K562 (cell line): ENCODE measurements around the gene NDST4. TPM values are rescaled to one million over a fixed set of nuclear protein-coding genes. Genes with fewer than 3 reads are reported as not detected.

ENCODE experiments used
- ATAC-seq: fragments of 200-7000 bp; cut with Tn5 transposase; 3 replicates; pipeline ENCODE4 v1.9.1; 2020; ENCODE audit warnings: moderate library complexity
- BruUV-seq: library from RNA; stranded (reverse); fragments of 400-500 nt; replicated peaks from 2 replicates; lab custom pipeline; 2021; lab: Mats Ljungman, UMichigan
- CTCF ChIA-PET: fragments of 300-600 bp; formaldehyde crosslinking; extraction: SDS; loops from one replicate; lab custom pipeline; 2021; ENCODE audit warnings: low intra/inter-chr PET ratio; lab: Yijun Ruan, JAX
- POLR2A ChIA-PET: fragments of 300-600, 350-650 bp; sonication (Branson Sonifier 250); formaldehyde crosslinking; extraction: SDS; loops from one replicate; lab custom pipeline; 2021; ENCODE audit warnings: antibody characterized with exemption, inconsistent platforms; lab: Yijun Ruan, JAX
- DNase-seq, 4 experiments: peaks; one replicate each; pipeline versions ENCODE4 v3.0.0 to v3.0.0-alpha.2; 2011 to 2018; ENCODE audit warnings: low spot score in 3 of 4, mixed read lengths in 3 of 4; ENCODE audit errors: extremely low read depth in 1 of 4
- FAIRE-seq: peaks from 2 replicates; lab custom pipeline; 2011; peaks lifted over from hg19 to GRCh38; lab: Jason Lieb, UNC
- H2AFZ ChIP-seq: 2 replicates; pipeline ENCODE4 v1.6.0; 2011; ENCODE audit warnings: low read depth, low read length, control low read depth, inconsistent platforms
- H3K27ac ChIP-seq: fragments of 200-600 bp; 3 replicates; pipeline ENCODE4 v1.8.0; 2011; ENCODE audit warnings: low read depth, mild to moderate bottlenecking, control low read depth, inconsistent platforms, low read length, moderate library complexity, mixed read lengths; ENCODE audit errors: extremely low read depth
- H3K27me3 ChIP-seq, 2 experiments: fragments of 300-600 bp in 1 of 2; 2 replicates in 1 of 2; 3 replicates in 1 of 2; pipeline versions ENCODE4 v1.6.0 to v1.8.0; 2011; ENCODE audit warnings: inconsistent platforms in 2 of 2, low read length in 2 of 2, mild to moderate bottlenecking in 1 of 2, mixed read lengths in 1 of 2, moderate library complexity in 1 of 2; ENCODE audit not compliant: control insufficient read depth in 2 of 2, insufficient read depth in 2 of 2
- H3K36me3 ChIP-seq: fragments of 300-600 bp; 3 replicates; pipeline ENCODE4 v1.8.0; 2011; ENCODE audit warnings: mild to moderate bottlenecking, low read length, inconsistent platforms; ENCODE audit not compliant: control insufficient read depth, insufficient read depth
- H3K4me1 ChIP-seq, 2 experiments: fragments of 200-600 bp in 1 of 2; replicated peaks in 1 of 2; 2 replicates in 1 of 2; 3 replicates in 1 of 2; pipeline versions ENCODE4 v1.5.1 to v1.8.0; 2011; ENCODE audit warnings: inconsistent platforms in 2 of 2, low read length in 2 of 2, mild to moderate bottlenecking in 1 of 2, mixed read lengths in 1 of 2, moderate library complexity in 1 of 2; ENCODE audit not compliant: control insufficient read depth in 2 of 2, insufficient read depth in 2 of 2
- H3K4me2 ChIP-seq: 2 replicates; pipeline ENCODE4 v1.6.1; 2011; ENCODE audit warnings: low read length, control low read depth, inconsistent platforms, mixed read lengths; ENCODE audit not compliant: insufficient read depth
- H3K4me3 ChIP-seq: fragments of 200-600 bp; sonication (generic), shearing (Covaris generic); 2 replicates; pipeline ENCODE4 v1.5.1; 2016; ENCODE audit warnings: control low read depth, inconsistent platforms
- H3K79me2 ChIP-seq: fragments of 200-600 bp; 3 replicates; pipeline ENCODE4 v1.8.0; 2011; ENCODE audit warnings: low read length, inconsistent platforms; ENCODE audit not compliant: control insufficient read depth, insufficient read depth
- H3K9ac ChIP-seq, 2 experiments: 2 replicates each; pipeline versions ENCODE4 v1.6.0 to v1.6.1; 2011; ENCODE audit warnings: low read depth in 2 of 2, low read length in 2 of 2, control low read depth in 1 of 2, inconsistent platforms in 1 of 2, mild to moderate bottlenecking in 1 of 2, mixed read lengths in 1 of 2; ENCODE audit not compliant: insufficient read depth in 1 of 2
- H3K9me1 ChIP-seq: one replicate; pipeline ENCODE4 v1.6.0; 2011; ENCODE audit warnings: inconsistent platforms, mild to moderate bottlenecking, low read length, moderate library complexity; ENCODE audit not compliant: control insufficient read depth, insufficient read depth
- H3K9me3 ChIP-seq: replicated peaks from 2 replicates; pipeline ENCODE4 v1.5.1; 2011; ENCODE audit warnings: low read depth, low read length, inconsistent platforms; ENCODE audit not compliant: control insufficient read depth, insufficient read depth
- H4K20me1 ChIP-seq: replicated peaks from 2 replicates; pipeline ENCODE4 v1.6.1; 2011; ENCODE audit warnings: low read length, inconsistent platforms, mixed read lengths; ENCODE audit not compliant: control insufficient read depth, insufficient read depth
- ARHGAP35 ChIP-seq: fragments of 450-650 bp; IDR thresholded peaks from 2 replicates; pipeline ENCODE4 v1.6.1; 2018; ENCODE audit not compliant: partially characterized antibody
- BRF1 ChIP-seq: IDR thresholded peaks from 3 replicates; pipeline ENCODE4 v1.6.1; 2011; ENCODE audit warnings: borderline replicate concordance, mild to moderate bottlenecking; ENCODE audit not compliant: insufficient read length; ENCODE audit errors: extremely low read depth
- CGGBP1 ChIP-seq: fragments of 250-450 bp; sonication (Bioruptor Pico); IDR thresholded peaks from 2 replicates; pipeline ENCODE4 v1.9.0; 2021; ENCODE audit warnings: mild to moderate bottlenecking
- ETV1 ChIP-seq: fragments of 450-650 bp; conservative IDR thresholded peaks from 2 replicates; pipeline ENCODE4 v1.6.1; 2016; ENCODE audit warnings: missing genetic modification characterization, control low read depth, low read depth, missing compliant biosample characterization
- FOXA1 ChIP-seq: fragments of 450-650 bp; IDR thresholded peaks from 2 replicates; pipeline ENCODE4 v1.6.1; 2016; ENCODE audit warnings: mild to moderate bottlenecking, borderline replicate concordance
- HMG20A ChIP-seq: fragments of 450-650 bp; formaldehyde crosslinking; conservative IDR thresholded peaks from 2 replicates; pipeline ENCODE4 v1.4.0; 2020; ENCODE audit warnings: mild to moderate bottlenecking, mixed read lengths
- HMGXB4 ChIP-seq: sonication (generic); formaldehyde crosslinking; IDR thresholded peaks from 2 replicates; pipeline ENCODE4 v1.8.1; 2023; ENCODE audit warnings: mild to moderate bottlenecking, missing genetic modification reagents
- KLF16 ChIP-seq: IDR thresholded peaks from 2 replicates; pipeline ENCODE4 v1.6.1; 2016; ENCODE audit warnings: antibody characterized with exemption
- MLLT1 ChIP-seq, 2 experiments: fragments of 450-650 bp; IDR thresholded peaks; 2 replicates each; pipeline ENCODE4 v1.6.1; 2016
- NFATC3 ChIP-seq: fragments of 450-650 bp; IDR thresholded peaks from 2 replicates; pipeline ENCODE4 v1.6.1; 2017; ENCODE audit warnings: mild to moderate bottlenecking
- RCOR1 ChIP-seq, 2 experiments: IDR thresholded peaks; 2 replicates each; pipeline ENCODE4 v1.6.1; 2012; ENCODE audit warnings: low read depth in 2 of 2, low read length in 2 of 2, borderline replicate concordance in 1 of 2, improper control_type of control experiment in 1 of 2
- SAFB ChIP-seq: fragments of 200-400 bp; formaldehyde crosslinking; IDR thresholded peaks from 2 replicates; pipeline ENCODE4 v1.6.1; 2017; ENCODE audit warnings: low read depth, low read length, borderline replicate concordance
- SETDB1 ChIP-seq: IDR thresholded peaks from one replicate; pipeline ENCODE4 v1.6.1; 2012; ENCODE audit warnings: low read length, control low read depth, inconsistent platforms
- SNIP1 ChIP-seq: fragments of 450-650 bp; IDR thresholded peaks from 2 replicates; pipeline ENCODE4 v1.7.1; 2017; ENCODE audit warnings: low read depth, mild to moderate bottlenecking
- WHSC1 ChIP-seq: IDR thresholded peaks from one replicate; pipeline ENCODE4 v1.6.1; 2012; ENCODE audit warnings: low read length, control low read depth, inconsistent platforms
- ZNF354B ChIP-seq: fragments of 250-450 bp; sonication (Bioruptor Pico); IDR thresholded peaks from 2 replicates; pipeline ENCODE4 v1.4.0; 2020
- ZSCAN29 ChIP-seq: fragments of 450-650 bp; IDR thresholded peaks from 2 replicates; pipeline ENCODE4 v1.6.1; 2017
- ZSCAN32 ChIP-seq: fragments of 450-650 bp; formaldehyde crosslinking; IDR thresholded peaks from 2 replicates; pipeline ENCODE4 v1.4.0; 2020; ENCODE audit warnings: mild to moderate bottlenecking, moderate library complexity
- WGBS: fragments of 100-300 bp; shearing (Covaris generic); methylation state at CpG from one replicate; pipeline ENCODE4 v1.1.6; 2016; ENCODE audit warnings: low coverage, mixed read lengths; ENCODE audit not compliant: insufficient coverage; ENCODE audit errors: missing lambda C conversion rate; 5-methylcytosine and 5-hydroxymethylcytosine counted together
- in situ Hi-C: fragments of 300-500 bp; cut with MboI; formaldehyde crosslinking; loops from 4 replicates; pipeline ENCODE4 v1.15.0; 2018; ENCODE audit warnings: inconsistent platforms, mixed read lengths
- intact Hi-C: fragments of 100-400 bp; cut with micrococcal nuclease; formaldehyde crosslinking; loops from 2 replicates; pipeline ENCODE4 v1.14.2; 2022
- polyA plus RNA-seq, 8 experiments: library from polyadenylated mRNA; depleted of rRNA in 4 of 8; stranded (reverse) in 5 of 8; unstranded in 3 of 8; fragments of >200 nt; fragmentation: Nextera tagmentation in 2 of 8; fragmentation: Illumina TruSeq in 1 of 8; extraction: Ambion mirVana in 2 of 8; extraction: Trizol in 1 of 8; gene quantifications; 2 replicates each; pipeline versions ENCODE4 v1.2.1 to v1.2.3, GENCODE V29; 2011 to 2014; ENCODE audit warnings: inconsistent platforms in 1 of 8, missing spikeins in 1 of 8
- total RNA-seq, 7 experiments: library from RNA; depleted of rRNA in 6 of 7; stranded (reverse); fragments of >200 nt in 6 of 7; fragmentation: Illumina TruSeq in 2 of 7; extraction: Trizol in 2 of 7; gene quantifications; 2 replicates each; pipeline versions ENCODE4 v1.2.1 to v1.2.3, GENCODE V29; 2011 to 2021; ENCODE audit warnings: low replicate concordance in 1 of 7

NDST4 gene
- total and polyA plus RNA-seq, 9 of the 15 experiments (the other 6 are each of a cell fraction or from before 2014, with no cell fraction given): not detected

- in situ Hi-C loops (no loop called here), intact Hi-C loops (no loop called here)
- H3K27ac ChIP-seq: no peak overlapping the region
- POLR2A ChIA-PET: no interaction called here
- no TSS peak for BruUV-seq
- no peak overlapping the region for H3K9ac ChIP-seq
- no peak overlapping the region for H2AFZ ChIP-seq
- H3K27me3 ChIP-seq: no peaks in the 10 kb centered on the region
- H3K79me2 ChIP-seq: no peaks in the 10 kb centered on the region
- no peak overlapping the region for H3K4me2 ChIP-seq
- WGBS: 0% methylated on average over 1 of the region's 1 CpG
- no peaks in the 10 kb centered on the region for H4K20me1 ChIP-seq
- H3K36me3 ChIP-seq: no peaks in the 10 kb centered on the region
- no peak overlapping the region for H3K4me3 ChIP-seq
- ATAC-seq (no peak), FAIRE-seq (no peak), DNase-seq (no peak)
- no peaks in the 10 kb centered on the region for H3K9me1 ChIP-seq
- TF ChIP-seq ZNF354B (CRISPR knock-in tag) (no peak), ARHGAP35 (no peak), ZSCAN32 (CRISPR knock-in tag) (no peak), WHSC1 (no peak), CGGBP1 (no peak), NFATC3 (no peak), FOXA1 (no peak), ETV1 (no peak), HMG20A (no peak), BRF1 (no peak), SAFB (no peak), RCOR1 (IDR thresholded peaks at IDR 0.05; ENCODE audit: borderline replicate concordance in 1 of 2, low read depth in 2 of 2, low read length in 2 of 2) (no peak), ZSCAN29 (no peak), SETDB1 (no peak), HMGXB4 (no peak), MLLT1 (IDR thresholded peaks at IDR 0.05) (no peak), KLF16 (no peak), SNIP1 (no peak)
- H3K9me3 ChIP-seq: no peaks in the 10 kb centered on the region
- H3K4me1 ChIP-seq: no peaks in the 10 kb centered on the region
- CTCF ChIA-PET: no interaction called here
Measured at GRCh38 chr4:115058533-115058932, 54.9 kb downstream of the NDST4 start.
